Testis (tissue), 3 donors: ENCODE results near the gene DNM3. TPM values are rescaled to one million over a fixed set of nuclear protein-coding genes. Genes with fewer than 3 reads are reported as not detected.

Experiments used
- DNase-seq: peaks from one replicate; pipeline ENCODE4 v3.0.0-alpha.2; 2019
- H3K27ac ChIP-seq, 2 donors: fragments of 200-600 bp; sonication (generic); one replicate each; pipeline ENCODE4 v1.5.1; 2019
- H3K27me3 ChIP-seq: fragments of 200-600 bp; sonication (generic); one replicate; pipeline ENCODE4 v1.5.1; 2019
- H3K36me3 ChIP-seq: fragments of 200-600 bp; sonication (generic); one replicate; pipeline ENCODE4 v1.5.1; 2017; ENCODE audit warnings: low read depth; ENCODE audit errors: missing control alignments
- H3K4me1 ChIP-seq: fragments of 200-600 bp; sonication (generic); one replicate; pipeline ENCODE4 v1.5.1; 2019
- H3K4me3 ChIP-seq, 2 donors: fragments of 200-600 bp; sonication (generic); one replicate each; pipeline ENCODE4 v1.5.1; 2017 to 2019
- H3K9me3 ChIP-seq: fragments of 200-600 bp; sonication (generic); one replicate; pipeline ENCODE4 v1.5.1; 2017
- CTCF ChIP-seq, 3 experiments: fragments of 450-650 bp in 2 of 3; fragments of 200-600 bp in 1 of 3; sonication (generic) in 1 of 3; IDR thresholded peaks; one replicate each; pipeline ENCODE4 v1.5.1; 2016 to 2019; ENCODE audit warnings: antibody characterized with exemption in 3 of 3, mild to moderate bottlenecking in 2 of 3, moderate library complexity in 1 of 3
- POLR2A ChIP-seq: fragments of 450-650 bp; IDR thresholded peaks from one replicate; pipeline ENCODE4 v1.6.1; 2017; ENCODE audit warnings: antibody characterized with exemption, mild to moderate bottlenecking, moderate library complexity
- WGBS, 2 donors: methylation state at CpG; one replicate each; pipeline ENCODE4 v1.1.5; 2018; 5-methylcytosine and 5-hydroxymethylcytosine counted together
- intact Hi-C: fragments of 100-400 bp; cut with DNase I; formaldehyde crosslinking; loops from one replicate; pipeline ENCODE4 v1.15.1; 2023; ENCODE audit warnings: low total_unique reads
- polyA plus RNA-seq: library from polyadenylated mRNA; stranded (reverse); fragments of 350-450 nt; fragmentation: Illumina TruSeq; extraction: RNeasy Lipid Tissue Mini Kit (QIAGEN cat#74804); gene quantifications from one replicate; pipeline ENCODE4 v1.2.3, GENCODE V29; 2014; ENCODE audit warnings: low read depth, low replicate concordance; ENCODE audit not compliant: insufficient read depth
- total RNA-seq, 2 donors: library from RNA; depleted of rRNA; stranded (reverse); fragments of >200 nt; gene quantifications; one replicate each; pipeline ENCODE4 v1.2.3, GENCODE V29; 2016

DNM3 gene
- total and polyA plus RNA-seq, 3 donors from 2014 or later, result 4.9 to 10.2 (median 8.4) TPM

GRCh38 chr1:172352435-172352834 lies 511.1 kb downstream of the DNM3 start:
- DNase-seq, result no peak
- H3K27ac ChIP-seq, result no peak overlapping the region
- intact Hi-C loops, result no loop called here
- H3K27me3 ChIP-seq, result no peaks in the 10 kb centered on the region
- H3K4me3 ChIP-seq, result no peak overlapping the region
- no peak for TF ChIP-seq CTCF (IDR thresholded peaks at IDR 0.05)
- no peak for TF ChIP-seq POLR2A
- no peaks in the 10 kb centered on the region for H3K9me3 ChIP-seq
- H3K4me1 ChIP-seq, result peaks cover 13% of the 10 kb centered on the region
- 91 to 100% methylated on average over 1 of the region's 1 CpG for WGBS, 2 donors
- no peaks in the 10 kb centered on the region for H3K36me3 ChIP-seq

GRCh38 chr1:172354291-172355274 lies 513.3 kb downstream of the DNM3 start:
- H3K27me3 ChIP-seq, result no peaks in the 10 kb centered on the region
- H3K27ac ChIP-seq, result no peak overlapping the region
- peaks cover 29% of the 10 kb centered on the region for H3K4me1 ChIP-seq
- no peaks in the 10 kb centered on the region for H3K9me3 ChIP-seq
- intact Hi-C loops, result no loop called here
- DNase-seq, result no peak
- no peak overlapping the region for H3K4me3 ChIP-seq
- no peaks in the 10 kb centered on the region for H3K36me3 ChIP-seq
- 83 to 85% methylated on average over 5 of the region's 5 CpGs for WGBS, 2 donors
- TF ChIP-seq POLR2A (no peak), CTCF (IDR thresholded peaks at IDR 0.05) (no peak)

- H3K27me3 ChIP-seq, result no peaks in the 10 kb centered on the region
- H3K27ac ChIP-seq, result peak overlapping the region; percentile 64 to 82
- no peaks in the 10 kb centered on the region for H3K36me3 ChIP-seq
- peaks cover 32% of the 10 kb centered on the region for H3K4me1 ChIP-seq
- H3K9me3 ChIP-seq, result no peaks in the 10 kb centered on the region
- no peak overlapping the region for H3K4me3 ChIP-seq
- intact Hi-C loops, result no loop called here
- DNase-seq, result peak; percentile 79
- TF ChIP-seq CTCF (IDR thresholded peaks at IDR 0.05), result peak in 1 of 3 experiments; percentile 28
- no peak for TF ChIP-seq POLR2A
Measured at GRCh38 chr1:172356620-172357019, 515.3 kb downstream of the DNM3 start.

- DNase-seq, result no peak
- Histone ChIP-seq H3K27ac (peak overlapping the region; percentile 58 to 82), H3K27me3 (no peaks in the 10 kb centered on the region), H3K9me3 (no peaks in the 10 kb centered on the region), H3K4me1 (peaks cover 29% of the 10 kb centered on the region), H3K4me3 (no peak overlapping the region), H3K36me3 (no peaks in the 10 kb centered on the region)
- intact Hi-C loops, result no loop called here
- no peak for TF ChIP-seq CTCF (IDR thresholded peaks at IDR 0.05)
- no peak for TF ChIP-seq POLR2A
- WGBS, 2 donors, result 46 to 59% methylated on average over 5 of the region's 5 CpGs
Measured at GRCh38 chr1:172357753-172358385, 516.6 kb downstream of the DNM3 start.
